HL-60/S4 treated with phorbol 12-myristate 13-acetate at 8.2 ng/mL for 4 days and 3 days (cell line): ENCODE data around the gene EAF2.

Experiments used
- in situ Hi-C: fragments of 300-500 bp; cut with MboI; formaldehyde crosslinking; loops from 2 replicates; pipeline ENCODE4 v1.15.0; 2022; ENCODE audit warnings: low sequenced_read_pairs

The EAF2 gene

GRCh38 chr3:121834671-121835464 lies at the start of gene EAF2, which contains the start of gene IQCB1:
Gene EAF2, plus strand, starts transcription at chr3:121835209. Its CDS starts 77 bp downstream, at chr3:121835286.
Gene IQCB1, minus strand, starts transcription at chr3:121835060. Its CDS starts 6,100 bp downstream, at chr3:121828960.
- in situ Hi-C loops = no loop called here

DNA sequence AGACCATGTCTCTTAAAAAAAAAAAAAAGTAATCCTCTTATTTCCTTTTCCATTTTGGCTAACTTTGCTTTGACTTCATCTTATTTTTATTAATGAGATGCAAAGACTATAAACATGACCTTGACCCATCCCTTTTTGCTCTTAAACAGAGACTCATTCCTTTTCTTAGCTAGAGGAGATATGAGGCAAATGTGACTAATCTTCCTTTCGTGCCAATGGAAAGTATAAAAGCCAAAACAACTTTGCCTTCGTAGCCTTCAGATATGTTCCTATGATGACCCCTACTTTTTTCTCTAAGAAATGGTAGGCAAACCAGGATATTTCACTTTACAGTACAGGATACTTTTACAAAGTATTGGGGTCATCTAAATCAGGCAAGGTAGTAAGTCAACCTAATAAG lies 48.5 kb upstream of the EAF2 start:
- in situ Hi-C loops = no loop called here

DNA sequence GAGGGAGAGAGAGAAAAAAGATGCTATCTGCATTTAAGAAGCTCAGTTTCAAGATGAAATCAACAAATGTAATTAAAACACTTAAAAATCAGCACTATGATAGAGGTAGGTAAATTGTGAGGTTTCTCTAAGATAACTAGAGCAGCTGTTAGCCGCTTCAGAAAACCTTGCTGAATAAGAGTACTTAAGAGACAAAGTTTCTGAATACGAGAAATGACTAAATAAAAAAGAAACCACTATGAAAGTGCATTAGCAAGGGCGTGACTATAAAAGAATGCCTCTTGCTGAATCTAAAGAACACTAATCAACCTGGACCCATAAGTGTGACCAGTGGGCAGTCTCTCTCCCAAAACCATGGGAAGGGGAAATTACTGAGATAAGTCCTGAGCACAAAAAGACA lies 41.9 kb upstream of the EAF2 start:
- in situ Hi-C loops = no loop called here

- in situ Hi-C loops = no loop called here
Measured at GRCh38 chr3:121794264-121794983, 40.6 kb upstream of the EAF2 start.

DNA sequence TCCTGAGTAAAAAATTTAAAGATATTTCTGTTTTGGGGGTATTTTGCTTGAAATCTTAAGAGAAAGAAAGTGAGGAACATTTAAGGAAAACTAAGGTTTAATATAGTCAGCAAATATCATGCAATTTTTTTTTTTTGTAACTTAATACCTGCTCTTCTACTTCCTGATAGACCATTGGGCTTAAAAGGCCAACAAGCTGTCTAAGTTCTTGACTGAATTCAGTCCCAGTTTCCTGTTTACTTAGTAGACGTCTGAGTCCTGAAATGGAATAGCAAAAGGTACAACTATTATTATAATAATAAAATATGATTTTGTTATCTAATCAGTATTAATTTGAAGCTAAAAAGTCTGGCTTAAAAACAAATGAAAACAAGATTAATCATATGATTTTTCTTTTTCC lies 38.0 kb upstream of the EAF2 start:
- in situ Hi-C loops = no loop called here

GRCh38 chr3:121800906-121801305 lies 34.1 kb upstream of the EAF2 start:
- in situ Hi-C loops = no loop called here

- in situ Hi-C loops = no loop called here
Measured at GRCh38 chr3:121803771-121804320, 31.2 kb upstream of the EAF2 start.

GRCh38 chr3:121809249-121809648 lies 25.8 kb upstream of the EAF2 start:
- in situ Hi-C loops = no loop called here

DNA sequence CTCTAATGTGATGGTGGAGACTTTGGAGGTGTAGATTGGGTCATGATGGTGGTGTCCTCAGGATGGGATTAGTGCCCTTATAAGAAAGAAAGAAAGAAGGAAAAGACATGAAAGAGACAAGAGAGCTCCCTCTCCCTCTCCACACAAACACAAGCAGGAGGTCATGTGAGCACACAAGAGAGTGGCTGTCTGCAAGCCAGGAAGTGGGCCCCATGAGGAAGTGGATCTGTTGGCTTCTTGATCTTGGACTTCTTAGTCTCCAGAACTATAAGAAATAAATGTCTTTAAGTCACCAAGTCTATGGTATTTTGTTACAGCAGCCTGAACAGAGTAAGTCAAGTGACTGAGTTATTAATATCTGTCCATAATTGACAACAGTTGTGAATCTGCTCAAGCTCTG lies 17.3 kb upstream of the EAF2 start:
- in situ Hi-C loops = no loop called here

DNA sequence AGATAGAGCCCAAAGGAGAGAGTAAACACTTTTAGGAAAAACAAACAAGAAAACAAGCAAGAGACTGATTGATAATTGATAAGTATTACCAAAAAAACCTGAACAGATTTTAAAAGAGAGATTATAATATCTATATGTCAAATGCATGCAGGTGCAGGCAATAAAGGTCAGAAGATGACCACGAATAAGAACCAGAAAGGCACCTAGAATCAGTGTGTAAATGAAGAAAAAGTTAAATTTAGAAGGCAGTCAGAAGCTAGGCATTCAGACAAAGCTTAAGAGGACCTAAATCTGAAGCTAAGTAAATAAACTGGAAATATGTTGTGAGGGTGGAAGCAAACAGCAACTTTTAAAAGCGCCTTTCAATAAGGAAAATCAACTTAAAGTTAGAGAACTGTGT lies 16.4 kb upstream of the EAF2 start:
- in situ Hi-C loops = no loop called here

DNA sequence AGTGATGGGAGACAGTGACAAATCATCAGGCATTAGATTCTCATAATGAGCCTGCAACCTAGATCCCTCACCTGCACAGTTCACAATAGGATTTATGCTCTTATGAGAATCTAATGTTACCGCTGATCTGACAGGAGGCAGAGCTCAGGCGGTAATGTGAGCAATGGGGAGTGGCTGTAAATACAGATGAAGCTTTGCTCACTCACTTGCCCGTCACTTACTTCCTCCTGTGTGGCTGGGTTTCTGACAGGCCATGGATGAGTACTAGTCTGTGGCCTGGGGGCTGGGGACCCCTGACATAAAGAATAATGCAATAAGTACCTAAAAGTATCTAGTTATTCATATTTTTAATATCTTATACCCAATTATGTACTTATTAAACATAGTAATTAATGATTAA lies 15.8 kb upstream of the EAF2 start:
- in situ Hi-C loops = no loop called here

- in situ Hi-C loops = no loop called here
Measured at GRCh38 chr3:121821421-121822199, 13.4 kb upstream of the EAF2 start.

DNA sequence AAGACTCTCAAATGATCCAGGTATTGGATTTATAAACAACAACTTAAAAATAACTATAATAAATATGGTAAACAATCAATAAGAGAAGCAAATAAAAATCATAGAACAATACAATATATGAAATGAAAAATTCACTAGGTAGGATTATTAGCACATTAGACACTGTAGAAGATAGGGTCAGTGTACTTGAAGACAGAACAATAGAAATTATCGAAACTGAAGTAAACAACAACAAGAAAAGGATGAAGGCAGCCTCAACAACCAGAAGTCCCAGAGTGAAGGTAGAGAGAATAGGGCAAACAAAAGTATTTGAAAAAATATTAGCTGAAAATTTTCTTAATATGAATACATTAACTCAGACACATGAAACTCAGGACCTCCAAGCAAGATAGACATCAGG lies 12.0 kb upstream of the EAF2 start:
- in situ Hi-C loops = no loop called here

DNA sequence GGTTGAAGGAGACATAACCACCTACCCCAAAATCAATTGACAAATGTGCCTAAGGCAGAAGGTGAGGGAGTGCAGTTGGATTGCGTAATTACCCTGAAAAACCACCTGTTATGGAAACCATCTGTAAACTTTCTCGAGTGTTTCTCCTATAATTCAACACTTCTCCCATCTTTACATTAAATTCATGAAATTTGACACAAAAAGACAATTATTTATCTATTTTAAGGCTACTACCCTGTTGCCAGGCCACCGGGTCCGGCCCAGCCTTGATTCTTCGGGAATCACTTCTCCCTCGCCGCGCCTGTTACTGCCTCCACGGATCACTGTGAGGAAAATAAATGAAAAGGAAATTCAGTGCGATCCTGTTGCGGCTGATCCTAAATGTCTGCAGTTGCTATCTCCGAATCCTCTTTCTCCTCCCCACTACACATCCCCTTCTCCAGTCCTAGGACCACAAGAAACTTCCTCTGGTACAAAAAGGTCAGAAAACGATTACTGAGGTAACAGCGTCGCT lies 795 bp upstream of the EAF2 start:
- in situ Hi-C loops = no loop called here

- in situ Hi-C loops = no loop called here
Measured at GRCh38 chr3:121835465-121835801, 424 bp downstream of the EAF2 start.

- in situ Hi-C loops = no loop called here
Measured at GRCh38 chr3:121836064-121836463, 1.1 kb downstream of the EAF2 start.

GRCh38 chr3:121836481-121836880 lies 1.5 kb downstream of the EAF2 start:
- in situ Hi-C loops = no loop called here

DNA sequence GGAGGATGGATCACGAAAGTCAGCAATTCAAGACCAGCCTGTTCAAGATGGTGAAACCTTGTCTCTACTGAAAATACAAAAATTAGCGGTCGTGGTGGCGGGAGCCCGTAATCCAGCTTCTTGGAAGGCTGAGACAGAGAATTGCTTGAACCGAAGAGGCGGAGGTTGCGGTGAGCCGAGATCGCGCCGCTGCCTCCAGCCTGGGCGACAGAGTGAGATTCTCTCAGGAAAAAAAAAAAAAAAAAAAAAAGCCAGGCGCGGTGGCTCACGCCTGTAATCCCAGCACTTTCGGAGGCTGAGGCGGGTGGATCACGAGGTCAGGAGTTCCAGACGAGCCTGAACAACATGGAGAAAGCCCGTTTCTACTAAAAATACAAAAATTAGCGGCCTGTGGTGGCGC lies 5.0 kb downstream of the EAF2 start:
- in situ Hi-C loops = no loop called here

DNA sequence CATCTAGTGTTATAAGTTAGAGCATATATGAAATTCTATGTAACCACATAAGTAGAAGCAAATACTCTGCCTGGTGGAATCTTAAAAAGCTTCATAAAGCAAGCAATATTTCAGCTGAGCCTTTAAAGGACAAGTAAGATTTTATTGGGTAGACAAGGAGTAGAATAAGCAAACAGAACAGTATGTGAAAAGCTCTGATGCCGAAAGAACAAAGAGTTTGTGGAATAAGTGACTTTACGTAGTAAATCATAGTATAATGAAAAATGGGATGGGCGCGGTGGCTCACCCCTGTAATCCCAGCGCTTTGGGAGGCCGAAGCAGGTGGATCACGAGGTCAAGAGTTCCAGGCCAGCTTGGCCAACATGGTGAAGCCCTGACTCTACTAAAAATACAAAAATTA lies 9.9 kb downstream of the EAF2 start:
- in situ Hi-C loops = no loop called here

DNA sequence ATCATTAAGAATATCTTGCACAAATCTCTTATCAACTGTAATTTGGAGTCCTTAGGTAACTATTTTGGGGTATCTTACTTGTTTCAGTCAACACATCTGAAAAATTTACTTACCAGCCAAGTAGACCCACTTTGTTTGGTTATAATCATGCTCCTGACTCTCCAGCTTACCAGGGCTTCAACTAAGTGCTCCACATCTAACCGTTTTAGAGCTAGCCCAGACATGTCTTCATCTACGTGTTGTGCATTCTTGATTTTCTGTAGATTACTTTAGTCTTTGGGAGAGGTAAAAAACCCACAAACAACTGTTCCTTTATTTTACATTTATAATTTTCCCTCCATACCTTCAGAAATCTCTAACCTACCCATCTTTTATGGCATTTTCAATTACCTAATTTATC lies 17.2 kb downstream of the EAF2 start:
- in situ Hi-C loops = loop anchor here (25.0 kb wide), 1 partner anchor 410 kb away; no protein-coding TSS in a partner anchor

DNA sequence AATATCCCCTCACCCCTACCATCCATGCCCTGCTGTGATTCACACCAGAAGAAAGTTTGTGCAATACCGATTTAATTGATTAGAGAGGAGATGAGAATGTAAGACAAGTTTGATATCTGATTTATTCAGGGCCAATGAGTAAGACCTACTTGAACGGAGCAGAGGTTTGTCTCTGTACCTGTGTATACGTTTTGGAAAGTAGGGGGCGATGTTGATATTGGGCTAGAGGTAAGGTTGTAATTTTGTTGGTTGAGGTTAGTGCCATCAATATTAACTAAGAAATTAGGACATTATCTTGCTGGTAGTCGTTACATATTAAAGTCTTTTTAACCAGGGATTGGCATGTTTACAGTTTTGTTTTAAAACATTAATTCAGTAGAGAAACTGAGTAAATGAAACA lies 20.5 kb downstream of the EAF2 start:
- in situ Hi-C loops = loop anchor here (25.0 kb wide), 1 partner anchor 407 kb away; no protein-coding TSS in a partner anchor
